Measurements from ENCODE around the gene OR6C70. TPM values are rescaled to one million over a fixed set of nuclear protein-coding genes. Genes with fewer than 3 reads are reported as not detected.

Gene OR6C70
- total RNA-seq, 2 experiments from 2014 or later = not detected

DNA sequence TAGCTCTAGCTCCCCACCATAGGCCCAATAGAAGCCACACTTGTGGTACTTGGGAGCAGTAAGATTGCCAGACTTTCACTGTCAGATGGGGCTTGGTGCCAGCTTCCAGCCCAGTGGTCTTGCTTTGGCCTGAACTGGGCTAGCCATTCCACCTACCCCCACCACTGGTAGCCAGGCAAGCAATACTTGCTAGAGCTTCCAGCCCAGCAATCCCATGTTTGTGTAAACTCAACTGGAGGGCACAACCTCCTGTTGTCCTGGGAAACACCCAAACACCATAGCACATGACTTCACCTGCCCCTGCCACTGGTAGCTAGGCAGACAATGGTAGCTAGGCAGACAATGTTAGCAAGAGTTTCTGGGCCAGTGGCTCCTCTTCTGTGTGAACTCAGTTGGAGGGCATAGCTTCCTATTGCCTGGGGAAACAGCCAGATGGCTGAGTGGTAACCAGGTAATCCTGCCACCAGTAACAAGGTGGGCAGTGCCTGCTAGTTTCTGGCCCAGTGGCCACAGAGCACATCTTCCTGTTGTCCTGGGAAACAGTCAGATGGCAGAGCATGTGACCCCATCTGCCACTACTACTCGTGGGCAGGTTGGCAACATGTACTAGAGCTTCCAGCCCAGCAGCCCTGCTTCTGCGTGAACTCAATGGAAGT is 49.5 kb downstream of the OR6C70 start:
- POLR2A ChIA-PET = no interaction called here
- CTCF ChIA-PET = no interaction called here

Other genes starting within 250 kb of the OR6C70 start
- not detected for gene OR10A7, start 249.1 kb downstream of the OR6C70 start, total RNA-seq
- not detected for gene OR6C74, start 225.5 kb downstream of the OR6C70 start, total RNA-seq
- not detected for gene OR6C6, start 173.6 kb downstream of the OR6C70 start, total RNA-seq
- not detected for gene OR6C1, start 155.8 kb downstream of the OR6C70 start, total RNA-seq
- not detected for gene OR6C3, start 139.4 kb downstream of the OR6C70 start, total RNA-seq
- not detected for gene OR6C75, start 107.2 kb downstream of the OR6C70 start, total RNA-seq
- not detected for gene OR6C65, start 69.6 kb downstream of the OR6C70 start, total RNA-seq
- gene OR6C76, start 43.9 kb downstream of the OR6C70 start, total RNA-seq = not detected
- gene OR6C2, start 26.1 kb downstream of the OR6C70 start, total RNA-seq = not detected
- not detected for gene OR6C68, start 22.2 kb upstream of the OR6C70 start, total RNA-seq
- gene OR6C4, start 79.5 kb upstream of the OR6C70 start, total RNA-seq = not detected
- not detected for gene OR2AP1, start 102.3 kb upstream of the OR6C70 start, total RNA-seq
- gene OR10P1, start 166.8 kb upstream of the OR6C70 start, total RNA-seq = not detected
- 1 to 10 TPM; 3.6 to 4.1 TPM for gene ITGA7, start 237.8 kb upstream of the OR6C70 start, total RNA-seq
- 10 to 100 TPM; 89.9 to 93.6 TPM for gene BLOC1S1, start 245.9 kb upstream of the OR6C70 start, total RNA-seq

Measured in activated CD8-positive, alpha-beta memory T cell treated with anti-CD3 and anti-CD28 coated beads for 36 hours (primary cell).